ENCODE data around the gene NEMP1. TPM values are rescaled to one million over a fixed set of nuclear protein-coding genes. Genes with fewer than 3 reads are reported as not detected.
"Not testable (repeated sequence)": the region's sequence is repeated elsewhere in the genome, so short reads cannot be mapped to it uniquely, and the experiment has no call there.

NEMP1 gene
- total RNA-seq, 1 experiment from 2014 or later: 16.4 TPM

DNA sequence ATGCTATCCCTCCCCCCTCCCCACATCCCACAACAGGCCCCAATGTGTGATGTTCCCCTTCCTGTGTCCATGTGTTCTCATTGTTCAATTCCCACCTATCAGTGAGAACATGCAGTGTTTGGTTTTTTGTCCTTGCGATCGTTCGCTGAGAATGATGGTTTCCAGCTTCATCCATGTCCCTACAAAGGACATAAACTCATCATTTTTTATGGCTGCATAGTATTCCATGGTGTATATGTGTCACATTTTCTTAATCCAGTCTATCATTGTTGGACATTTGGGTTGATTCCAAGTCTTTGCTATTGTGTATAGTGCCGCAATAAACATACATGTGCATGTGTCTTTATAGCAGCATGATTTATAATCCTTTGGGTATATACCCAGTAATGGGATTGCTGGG lies 25.4 kb downstream of the NEMP1 start:
- H3K9me2 ChIP-seq (replicated peaks; ENCODE audit: low read length); DNase-seq; H3K4me3 ChIP-seq (ENCODE audit: low read length); H2AFZ ChIP-seq (ENCODE audit: low read length); H3K4me1 ChIP-seq (ENCODE audit: insufficient read depth, low read length); H3K9me3 ChIP-seq (ENCODE audit: low read length); H4K20me1 ChIP-seq (ENCODE audit: low read length); H3K27me3 ChIP-seq (ENCODE audit: low read length); H3F3A ChIP-seq (ENCODE audit: low read length, unreplicated experiment); H3K27ac ChIP-seq (ENCODE audit: low read length); BruUV-seq (replicated peaks); intact Hi-C loops (cut with micrococcal nuclease); CTCF ChIA-PET; H3K79me2 ChIP-seq (ENCODE audit: low read length); ATAC-seq; H3K4me2 ChIP-seq (ENCODE audit: low read length); H3K9ac ChIP-seq (ENCODE audit: low read length); POLR2A ChIA-PET (ENCODE audit: unreplicated experiment): not testable (repeated sequence)
- H3K36me3 ChIP-seq (ENCODE audit: low read depth, low read length): peaks cover 12% of the 10 kb centered on the region; the same call in 1 of the 2 replicates

DNA sequence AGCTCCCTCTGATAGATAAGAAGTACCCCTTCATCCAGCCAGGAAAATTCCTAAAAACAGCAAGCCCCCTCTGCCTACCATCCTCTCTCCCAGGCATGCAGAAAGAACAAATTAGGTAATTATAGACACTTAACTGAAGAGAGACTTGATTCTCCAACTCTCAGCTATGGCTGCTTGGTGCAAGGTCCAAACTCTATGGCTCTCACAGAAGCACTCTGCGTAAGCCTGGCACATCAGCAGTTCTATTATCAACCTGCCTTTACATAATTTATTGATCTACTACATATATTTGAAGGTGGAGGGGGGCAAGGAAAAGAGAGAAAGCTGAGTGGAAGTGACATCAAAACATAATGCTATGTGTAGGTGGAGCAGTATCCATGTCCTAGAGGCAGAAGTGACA lies 27.6 kb downstream of the NEMP1 start:
- BruUV-seq (replicated peaks): no TSS peak
- Histone ChIP-seq H3K4me3 (ENCODE audit: low read length) (no peak overlapping the region), H3K27me3 (ENCODE audit: low read length) (peaks cover 13% of the 10 kb centered on the region; the same call in 1 of the 2 replicates), H3K9me2 (replicated peaks; ENCODE audit: low read length) (no peaks in the 10 kb centered on the region), H3K79me2 (ENCODE audit: low read length) (no peaks in the 10 kb centered on the region), H3K36me3 (ENCODE audit: low read depth, low read length) (no peaks in the 10 kb centered on the region), H3K9ac (ENCODE audit: low read length) (no peak overlapping the region), H3K27ac (ENCODE audit: low read length) (no peak overlapping the region), H3K4me2 (ENCODE audit: low read length) (no peak overlapping the region), H3K9me3 (ENCODE audit: low read length) (no peaks in the 10 kb centered on the region), H2AFZ (ENCODE audit: low read length) (no peak overlapping the region), H3K4me1 (ENCODE audit: insufficient read depth, low read length) (no peaks in the 10 kb centered on the region), H3F3A (ENCODE audit: low read length, unreplicated experiment) (no peaks in the 10 kb centered on the region), H4K20me1 (ENCODE audit: low read length) (no peaks in the 10 kb centered on the region)
- DNase-seq (no peak), ATAC-seq (no peak)
- CTCF ChIA-PET: no interaction called here
- POLR2A ChIA-PET (ENCODE audit: unreplicated experiment): no interaction called here
- no peak for TF ChIP-seq EZH2 (IDR thresholded peaks at IDR 0.05; ENCODE audit: low read length, unreplicated experiment)
- TF ChIP-seq, protein P1, sequence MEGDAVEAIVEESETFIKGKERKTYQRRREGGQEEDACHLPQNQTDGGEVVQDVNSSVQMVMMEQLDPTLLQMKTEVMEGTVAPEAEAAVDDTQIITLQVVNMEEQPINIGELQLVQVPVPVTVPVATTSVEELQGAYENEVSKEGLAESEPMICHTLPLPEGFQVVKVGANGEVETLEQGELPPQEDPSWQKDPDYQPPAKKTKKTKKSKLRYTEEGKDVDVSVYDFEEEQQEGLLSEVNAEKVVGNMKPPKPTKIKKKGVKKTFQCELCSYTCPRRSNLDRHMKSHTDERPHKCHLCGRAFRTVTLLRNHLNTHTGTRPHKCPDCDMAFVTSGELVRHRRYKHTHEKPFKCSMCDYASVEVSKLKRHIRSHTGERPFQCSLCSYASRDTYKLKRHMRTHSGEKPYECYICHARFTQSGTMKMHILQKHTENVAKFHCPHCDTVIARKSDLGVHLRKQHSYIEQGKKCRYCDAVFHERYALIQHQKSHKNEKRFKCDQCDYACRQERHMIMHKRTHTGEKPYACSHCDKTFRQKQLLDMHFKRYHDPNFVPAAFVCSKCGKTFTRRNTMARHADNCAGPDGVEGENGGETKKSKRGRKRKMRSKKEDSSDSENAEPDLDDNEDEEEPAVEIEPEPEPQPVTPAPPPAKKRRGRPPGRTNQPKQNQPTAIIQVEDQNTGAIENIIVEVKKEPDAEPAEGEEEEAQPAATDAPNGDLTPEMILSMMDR (conservative IDR thresholded peaks at IDR 0.05; ENCODE audit: low read depth, low read length): no peak
- no peak for TF ChIP-seq EZH2phosphoT487 (IDR thresholded peaks at IDR 0.05; ENCODE audit: borderline replicate concordance, low read length)
- intact Hi-C loops (cut with micrococcal nuclease): no loop called here

DNA sequence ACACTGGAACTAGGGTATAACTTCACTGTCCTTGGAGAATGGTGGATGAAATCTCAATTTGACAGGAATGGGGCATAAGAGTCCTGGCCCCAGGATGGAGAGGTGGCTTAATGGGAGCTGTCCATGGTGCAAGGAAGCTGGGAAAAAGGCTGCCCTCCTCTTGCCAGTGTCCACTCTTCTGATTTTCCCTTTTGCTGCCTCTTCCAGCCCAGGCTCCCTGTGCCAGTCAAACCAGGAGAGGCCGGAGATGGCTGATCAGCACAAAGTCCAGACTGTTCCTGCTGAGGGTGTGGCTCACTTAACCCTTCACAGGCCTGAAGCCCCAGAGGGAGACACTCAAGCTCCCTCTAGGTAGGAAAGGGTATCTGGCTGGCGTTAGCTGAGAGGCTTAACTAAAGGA lies 28.7 kb downstream of the NEMP1 start, which contains the start of gene MYO1A:
Gene MYO1A (minus strand): TSS at position 240 of the 400 bp plus-strand sequence. CDS start 1,806 bp downstream, outside the sequence.
- no peak for ATAC-seq

More for the DNA sequence above, 28.7 kb downstream of the NEMP1 start, which contains the start of gene MYO1A:
- DNase-seq: no peak
- POLR2A ChIA-PET (ENCODE audit: unreplicated experiment): no interaction called here
- no peak within 1 kb of the TSS for H3K9ac ChIP-seq (ENCODE audit: low read length)
- TF ChIP-seq, protein P1 (conservative IDR thresholded peaks at IDR 0.05; ENCODE audit: low read depth, low read length): no peak
- TF ChIP-seq EZH2phosphoT487 (IDR thresholded peaks at IDR 0.05; ENCODE audit: borderline replicate concordance, low read length): no peak
- TF ChIP-seq EZH2 (IDR thresholded peaks at IDR 0.05; ENCODE audit: low read length, unreplicated experiment): no peak
- H3K4me2 ChIP-seq (ENCODE audit: low read length): no peak within 1 kb of the TSS
- H3K9me2 ChIP-seq (replicated peaks; ENCODE audit: low read length): no peaks in the 10 kb centered on the region
- no peak within 1 kb of the TSS for H2AFZ ChIP-seq (ENCODE audit: low read length)
- no peak within 1 kb of the TSS for H3K27ac ChIP-seq (ENCODE audit: low read length)
- CTCF ChIA-PET: no interaction called here
- no TSS peak for BruUV-seq (replicated peaks)
- no peaks in the 10 kb centered on the region for H3K9me3 ChIP-seq (ENCODE audit: low read length)
- intact Hi-C loops (cut with micrococcal nuclease): no loop called here
- no peaks in the 10 kb centered on the region for H3F3A ChIP-seq (ENCODE audit: low read length, unreplicated experiment)
- no peaks in the 10 kb centered on the region for H3K36me3 ChIP-seq (ENCODE audit: low read depth, low read length)
- H3K4me3 ChIP-seq (ENCODE audit: low read length): no peak within 1 kb of the TSS
- no peaks in the 10 kb centered on the region for H3K4me1 ChIP-seq (ENCODE audit: insufficient read depth, low read length)
- peaks cover 21% of the 10 kb centered on the region; the same call in 1 of the 2 replicates for H3K27me3 ChIP-seq (ENCODE audit: low read length)
- no peaks in the 10 kb centered on the region for H3K79me2 ChIP-seq (ENCODE audit: low read length)
- no peaks in the 10 kb centered on the region for H4K20me1 ChIP-seq (ENCODE audit: low read length)
